Inferior parietal cortex (tissue), 1 donor: ENCODE measurements around the gene ZC3HAV1.
"Not testable (repeated sequence)": the region's sequence is repeated elsewhere in the genome, so short reads cannot be mapped to it uniquely, and the experiment has no call there.

Experiments
- DNase-seq: peaks from one replicate; pipeline ENCODE4 v3.0.0-alpha.2; 2016; ENCODE audit errors: extremely low spot score

Gene ZC3HAV1

GRCh38 chr7:139112741-139113250 lies 3.3 kb upstream of the ZC3HAV1 start:
- no peak for DNase-seq

- no peak for DNase-seq
Observed at GRCh38 chr7:139112316-139112715, 2.8 kb upstream of the ZC3HAV1 start.

GRCh38 chr7:139111811-139112301 lies 2.3 kb upstream of the ZC3HAV1 start:
- DNase-seq: no peak

- no peak for DNase-seq
Observed at GRCh38 chr7:139111147-139111546, 1.6 kb upstream of the ZC3HAV1 start.

- no peak for DNase-seq
Observed at GRCh38 chr7:139109983-139110411, 477 bp upstream of the ZC3HAV1 start.

- no peak for DNase-seq
Observed at GRCh38 chr7:139108266-139109187, 993 bp downstream of the ZC3HAV1 start.

- no peak for DNase-seq
Observed at GRCh38 chr7:139106959-139107358, 2.6 kb downstream of the ZC3HAV1 start.

- DNase-seq: not testable (repeated sequence)
Observed at GRCh38 chr7:139106227-139106626, 3.3 kb downstream of the ZC3HAV1 start.

GRCh38 chr7:139105484-139105883 lies 4.0 kb downstream of the ZC3HAV1 start:
- DNase-seq: no peak

GRCh38 chr7:139104091-139104450 lies 5.4 kb downstream of the ZC3HAV1 start:
- DNase-seq: no peak

GRCh38 chr7:139103057-139103815 lies 6.3 kb downstream of the ZC3HAV1 start:
- DNase-seq: no peak

GRCh38 chr7:139101637-139102158 lies 7.8 kb downstream of the ZC3HAV1 start:
- DNase-seq: not testable (repeated sequence)

GRCh38 chr7:139099172-139099947 lies 10.2 kb downstream of the ZC3HAV1 start:
- DNase-seq: no peak

GRCh38 chr7:139095194-139095659 lies 14.3 kb downstream of the ZC3HAV1 start:
- DNase-seq: no peak

- no peak for DNase-seq
Observed at GRCh38 chr7:139094596-139094995, 14.9 kb downstream of the ZC3HAV1 start.

GRCh38 chr7:139094030-139094429 lies 15.5 kb downstream of the ZC3HAV1 start:
- no peak for DNase-seq

- DNase-seq: not testable (repeated sequence)
Observed at GRCh38 chr7:139093512-139093911, 16.0 kb downstream of the ZC3HAV1 start.

- no peak for DNase-seq
Observed at GRCh38 chr7:139092090-139092796, 17.3 kb downstream of the ZC3HAV1 start.

GRCh38 chr7:139091677-139091996 lies 17.9 kb downstream of the ZC3HAV1 start:
- DNase-seq: no peak

GRCh38 chr7:139089118-139089517 lies 20.4 kb downstream of the ZC3HAV1 start:
- no peak for DNase-seq

- DNase-seq: no peak
Observed at GRCh38 chr7:139088268-139088667, 21.3 kb downstream of the ZC3HAV1 start.
